HepG2 (cell line): ENCODE results near the gene LIN28B. TPM values are rescaled to one million over a fixed set of nuclear protein-coding genes. Genes with fewer than 3 reads are reported as not detected.

Experiments used
- ATAD3A ChIP-seq: sonication (generic); formaldehyde crosslinking; IDR thresholded peaks from 2 replicates; pipeline ENCODE4 v1.4.0; 2020; ENCODE audit warnings: missing genetic modification reagents
- ATM ChIP-seq: fragments of 450-650 bp; IDR thresholded peaks from 2 replicates; pipeline ENCODE4 v1.7.1; 2017; ENCODE audit warnings: mild to moderate bottlenecking, borderline replicate concordance
- CREB1 ChIP-seq, 2 experiments: fragments of 450-650 bp in 1 of 2; IDR thresholded peaks; 2 replicates each; pipeline ENCODE4 v1.6.1; 2016 to 2017; ENCODE audit warnings: control low read depth in 1 of 2, mild to moderate bottlenecking in 1 of 2, missing compliant biosample characterization in 1 of 2, missing genetic modification characterization in 1 of 2
- DBP ChIP-seq: sonication (generic); formaldehyde crosslinking; IDR thresholded peaks from 2 replicates; pipeline ENCODE4 v1.4.0; 2020; ENCODE audit warnings: missing genetic modification reagents; ENCODE audit errors: not compliant biosample characterization
- DDIT3 ChIP-seq: sonication (generic); formaldehyde crosslinking; IDR thresholded peaks from 2 replicates; pipeline ENCODE4 v1.4.0; 2020; ENCODE audit warnings: mild to moderate bottlenecking, missing genetic modification reagents
- FOXA1 ChIP-seq, 2 experiments: fragments of 450-650 bp in 1 of 2; sonication (generic) in 1 of 2; formaldehyde crosslinking in 1 of 2; IDR thresholded peaks; 2 replicates each; pipeline versions ENCODE4 v1.4.0 to v1.6.1; 2016 to 2020; ENCODE audit warnings: missing genetic modification reagents in 1 of 2
- FOXP4 ChIP-seq: sonication (generic); formaldehyde crosslinking; IDR thresholded peaks from 2 replicates; pipeline ENCODE4 v1.4.0; 2020; ENCODE audit warnings: missing genetic modification reagents
- GPN1 ChIP-seq: sonication (generic); formaldehyde crosslinking; IDR thresholded peaks from 2 replicates; pipeline ENCODE4 v1.5.1; 2020; ENCODE audit warnings: missing genetic modification reagents, borderline replicate concordance
- HDAC1 ChIP-seq: sonication (generic); formaldehyde crosslinking; IDR thresholded peaks from 2 replicates; pipeline ENCODE4 v1.5.1; 2020; ENCODE audit warnings: mild to moderate bottlenecking, missing genetic modification reagents
- PHF20 ChIP-seq: sonication (generic); formaldehyde crosslinking; IDR thresholded peaks from 2 replicates; pipeline ENCODE4 v1.5.0; 2020; ENCODE audit warnings: mild to moderate bottlenecking, missing genetic modification reagents
- POGK ChIP-seq: sonication (generic); formaldehyde crosslinking; conservative IDR thresholded peaks from 2 replicates; pipeline ENCODE4 v1.8.0; 2022; ENCODE audit warnings: mild to moderate bottlenecking, moderate library complexity, missing genetic modification reagents
- POLR2A ChIP-seq, 2 experiments: IDR thresholded peaks; 2 replicates each; pipeline ENCODE4 v1.6.1; 2011; ENCODE audit warnings: low read depth in 2 of 2, low read length in 2 of 2, mild to moderate bottlenecking in 1 of 2, moderate library complexity in 1 of 2; ENCODE audit not compliant: insufficient read depth in 1 of 2
- SALL1 ChIP-seq: sonication (generic); formaldehyde crosslinking; IDR thresholded peaks from 2 replicates; pipeline ENCODE4 v1.8.0; 2022; ENCODE audit warnings: mild to moderate bottlenecking, missing genetic modification reagents
- SSRP1 ChIP-seq: IDR thresholded peaks from 2 replicates; pipeline ENCODE4 v1.6.1; 2016; ENCODE audit warnings: control low read depth
- ZBTB26 ChIP-seq: IDR thresholded peaks from 2 replicates; pipeline ENCODE4 v1.6.1; 2016; ENCODE audit warnings: missing compliant biosample characterization, missing genetic modification reagents, borderline replicate concordance
- ZFP1 ChIP-seq: IDR thresholded peaks from 2 replicates; pipeline ENCODE4 v1.6.1; 2016
- ZNF17 ChIP-seq: sonication (generic); formaldehyde crosslinking; IDR thresholded peaks from 2 replicates; pipeline ENCODE4 v1.5.0; 2020; ENCODE audit warnings: mild to moderate bottlenecking, missing genetic modification reagents
- ZNF24 ChIP-seq: fragments of 450-650 bp; IDR thresholded peaks from 2 replicates; pipeline ENCODE4 v1.6.1; 2017; ENCODE audit warnings: antibody characterized with exemption, mild to moderate bottlenecking
- ZNF274 ChIP-seq: sonication (generic); formaldehyde crosslinking; IDR thresholded peaks from 2 replicates; pipeline ENCODE4 v1.5.1; 2020; ENCODE audit warnings: mild to moderate bottlenecking, missing genetic modification reagents
- ZNF558 ChIP-seq: sonication (generic); formaldehyde crosslinking; IDR thresholded peaks from 2 replicates; pipeline ENCODE4 v1.9.0; 2022; ENCODE audit warnings: mild to moderate bottlenecking, missing genetic modification reagents, borderline replicate concordance
- ZNF572 ChIP-seq: sonication (generic); formaldehyde crosslinking; IDR thresholded peaks from 2 replicates; pipeline ENCODE4 v1.5.1; 2020; ENCODE audit warnings: mild to moderate bottlenecking, missing genetic modification reagents
- ZNF614 ChIP-seq: IDR thresholded peaks from 2 replicates; pipeline ENCODE4 v1.6.1; 2018; ENCODE audit warnings: missing biosample characterization, missing genetic modification reagents, inconsistent platforms, borderline replicate concordance
- ZSCAN9 ChIP-seq: IDR thresholded peaks from 2 replicates; pipeline ENCODE4 v1.6.1; 2016; ENCODE audit warnings: borderline replicate concordance
- polyA plus RNA-seq, 8 experiments: library from polyadenylated mRNA; depleted of rRNA in 3 of 8; stranded (reverse) in 7 of 8; unstranded in 1 of 8; fragments of >200 nt; fragmentation: Illumina TruSeq in 4 of 8; extraction: Trizol in 4 of 8; gene quantifications; 2 replicates each; pipeline versions ENCODE4 v1.2.1 to v1.2.3, GENCODE V29; 2011 to 2016; ENCODE audit warnings: low read depth in 4 of 8, missing spikeins in 1 of 8, mixed read lengths in 1 of 8; ENCODE audit not compliant: insufficient read depth in 1 of 8
- total RNA-seq, 5 experiments: library from RNA; depleted of rRNA; stranded (reverse); fragments of >200 nt; fragmentation: Illumina TruSeq; extraction: Trizol; gene quantifications; 2 replicates each; pipeline ENCODE4 v1.2.3, GENCODE V29; 2016; ENCODE audit warnings: low read depth in 1 of 5

Gene LIN28B
- total and polyA plus RNA-seq, 2 of the 13 experiments (the other 11 are each of a cell fraction or from before 2014, with no cell fraction given): 14.5 to 56.8 TPM

- no peak; the same call in none of the 2 replicates for TF ChIP-seq FOXP4 (CRISPR knock-in tag)
- TF ChIP-seq SSRP1: no peak
- 0 out of 2 replicates have a peak, but pooled peaks have one; percentile 50 for TF ChIP-seq POGK (CRISPR knock-in tag)
- no peak for TF ChIP-seq ZFP1 (CRISPR knock-in tag)
- TF ChIP-seq ATM: no peak
- no peak; the same call in 1 of the 2 replicates for TF ChIP-seq ZNF558
- peak; percentile 79 for TF ChIP-seq HDAC1 (CRISPR knock-in tag)
- no peak; the same call in 1 of the 2 replicates for TF ChIP-seq PHF20 (CRISPR knock-in tag)
- TF ChIP-seq POLR2A (IDR thresholded peaks at IDR 0.05; ENCODE audit: insufficient read depth in 1 of 2, low read depth in 2 of 2, low read length in 2 of 2): no peak; a peak in 1 of 4 replicates
- TF ChIP-seq ZNF274 (CRISPR knock-in tag): peak; percentile 66
- TF ChIP-seq FOXA1 (IDR thresholded peaks at IDR 0.05): no peak
- TF ChIP-seq FOXA1 (CRISPR knock-in tag; IDR thresholded peaks at IDR 0.05): no peak
- TF ChIP-seq CREB1 (IDR thresholded peaks at IDR 0.05): no peak
- no peak for TF ChIP-seq CREB1 (CRISPR knock-in tag; IDR thresholded peaks at IDR 0.05)
- peak; percentile 68 for TF ChIP-seq SALL1
- TF ChIP-seq ZSCAN9 (CRISPR knock-in tag): no peak
- peak; percentile 74 for TF ChIP-seq DBP (CRISPR knock-in tag)
- no peak for TF ChIP-seq ATAD3A (CRISPR knock-in tag)
- no peak for TF ChIP-seq ZNF17
- TF ChIP-seq ZNF614 (CRISPR knock-in tag): 0 out of 2 replicates have a peak, but pooled peaks have one; percentile 5
- TF ChIP-seq ZNF24: no peak
- peak; percentile 30; the same call in 1 of the 2 replicates for TF ChIP-seq GPN1 (CRISPR knock-in tag)
- peak; percentile 37; the same call in 1 of the 2 replicates for TF ChIP-seq ZBTB26
- TF ChIP-seq ZNF572 (CRISPR knock-in tag): no peak
- no peak for TF ChIP-seq DDIT3
Observed at GRCh38 chr6:104940893-104941728, 15.8 kb upstream of the LIN28B start (continued).
